K562 (cell line): ENCODE data around the gene TUT1. TPM values are rescaled to one million over a fixed set of nuclear protein-coding genes. Genes with fewer than 3 reads are reported as not detected.

Source experiments
- CSDE1 ChIP-seq, 2 experiments: fragments of 450-650 bp; IDR thresholded peaks; 2 replicates each; pipeline ENCODE4 v1.6.1; 2016; ENCODE audit warnings: mild to moderate bottlenecking in 1 of 2
- EP300 ChIP-seq: IDR thresholded peaks from 2 replicates; pipeline ENCODE4 v1.6.1; 2012; ENCODE audit warnings: low read length, improper control_type of control experiment
- ETV5 ChIP-seq: sonication (generic); formaldehyde crosslinking; IDR thresholded peaks from 2 replicates; pipeline ENCODE4 v1.4.0; 2020; ENCODE audit warnings: low read depth, mild to moderate bottlenecking, missing genetic modification reagents
- HDAC2 ChIP-seq: fragments of 450-650 bp; IDR thresholded peaks from 2 replicates; pipeline ENCODE4 v1.6.1; 2016; ENCODE audit warnings: mild to moderate bottlenecking
- KDM4B ChIP-seq, 2 experiments: fragments of 450-650 bp in 1 of 2; sonication (generic) in 1 of 2; IDR thresholded peaks; 2 replicates each; pipeline ENCODE4 v1.6.1; 2016 to 2017; ENCODE audit warnings: borderline replicate concordance in 2 of 2, antibody characterized with exemption in 1 of 2, low read depth in 1 of 2, mild to moderate bottlenecking in 1 of 2
- MEIS2 ChIP-seq: fragments of 450-650 bp; IDR thresholded peaks from 2 replicates; pipeline ENCODE4 v1.6.1; 2014; ENCODE audit warnings: mild to moderate bottlenecking; ENCODE audit not compliant: partially characterized antibody
- MXI1 ChIP-seq: IDR thresholded peaks from 2 replicates; pipeline ENCODE4 v1.6.1; 2011; ENCODE audit warnings: low read depth, mild to moderate bottlenecking, improper control_type of control experiment, low read length
- PHB2 ChIP-seq: fragments of 450-650 bp; IDR thresholded peaks from 2 replicates; pipeline ENCODE4 v1.6.1; 2017; ENCODE audit warnings: low read depth
- RBFOX2 ChIP-seq: fragments of 200-400 bp; formaldehyde crosslinking; IDR thresholded peaks from 2 replicates; pipeline ENCODE4 v1.6.1; 2017; ENCODE audit warnings: low read depth, mild to moderate bottlenecking, low read length, moderate library complexity
- SAP30 ChIP-seq: fragments of 200-600 bp; sonication (generic); IDR thresholded peaks from 2 replicates; pipeline ENCODE4 v1.6.1; 2012; ENCODE audit warnings: borderline replicate concordance, low read depth, mild to moderate bottlenecking, moderate library complexity, low read length, control low read depth, inconsistent platforms; ENCODE audit not compliant: insufficient read depth, poor library complexity, severe bottlenecking
- polyA plus RNA-seq, 8 experiments: library from polyadenylated mRNA; depleted of rRNA in 4 of 8; stranded (reverse) in 5 of 8; unstranded in 3 of 8; fragments of >200 nt; fragmentation: Nextera tagmentation in 2 of 8; fragmentation: Illumina TruSeq in 1 of 8; extraction: Ambion mirVana in 2 of 8; extraction: Trizol in 1 of 8; gene quantifications; 2 replicates each; pipeline versions ENCODE4 v1.2.1 to v1.2.3, GENCODE V29; 2011 to 2014; ENCODE audit warnings: inconsistent platforms in 1 of 8, missing spikeins in 1 of 8
- total RNA-seq, 7 experiments: library from RNA; depleted of rRNA in 6 of 7; stranded (reverse); fragments of >200 nt in 6 of 7; fragmentation: Illumina TruSeq in 2 of 7; extraction: Trizol in 2 of 7; gene quantifications; 2 replicates each; pipeline versions ENCODE4 v1.2.1 to v1.2.3, GENCODE V29; 2011 to 2021; ENCODE audit warnings: low replicate concordance in 1 of 7
- TF ChIP-seq, protein P1 (sequence below): fragments of 450-650 bp; formaldehyde crosslinking; IDR thresholded peaks from 2 replicates; pipeline ENCODE4 v1.4.0; 2020; ENCODE audit warnings: mild to moderate bottlenecking, moderate library complexity
- TF ChIP-seq, protein P2 (sequence below): IDR thresholded peaks from 2 replicates; pipeline ENCODE4 v1.6.1; 2011; ENCODE audit warnings: borderline replicate concordance, low read depth, mild to moderate bottlenecking, moderate library complexity, low read length; ENCODE audit not compliant: insufficient read depth, poor library complexity, severe bottlenecking
- TF ChIP-seq, protein P3 (sequence below): fragments of 250-450 bp; sonication (Bioruptor Pico); IDR thresholded peaks from 2 replicates; pipeline ENCODE4 v1.5.0; 2020; ENCODE audit warnings: mild to moderate bottlenecking
- TF ChIP-seq, protein P4 (sequence below): fragments of 450-650 bp; IDR thresholded peaks from 2 replicates; pipeline ENCODE4 v1.6.1; 2017; ENCODE audit warnings: antibody characterized with exemption, mild to moderate bottlenecking

The TUT1 gene
- total and polyA plus RNA-seq, 9 of the 15 experiments (the other 6 are each of a cell fraction or from before 2014, with no cell fraction given), result 0.66 to 44.3 (median 15.7) TPM

DNA sequence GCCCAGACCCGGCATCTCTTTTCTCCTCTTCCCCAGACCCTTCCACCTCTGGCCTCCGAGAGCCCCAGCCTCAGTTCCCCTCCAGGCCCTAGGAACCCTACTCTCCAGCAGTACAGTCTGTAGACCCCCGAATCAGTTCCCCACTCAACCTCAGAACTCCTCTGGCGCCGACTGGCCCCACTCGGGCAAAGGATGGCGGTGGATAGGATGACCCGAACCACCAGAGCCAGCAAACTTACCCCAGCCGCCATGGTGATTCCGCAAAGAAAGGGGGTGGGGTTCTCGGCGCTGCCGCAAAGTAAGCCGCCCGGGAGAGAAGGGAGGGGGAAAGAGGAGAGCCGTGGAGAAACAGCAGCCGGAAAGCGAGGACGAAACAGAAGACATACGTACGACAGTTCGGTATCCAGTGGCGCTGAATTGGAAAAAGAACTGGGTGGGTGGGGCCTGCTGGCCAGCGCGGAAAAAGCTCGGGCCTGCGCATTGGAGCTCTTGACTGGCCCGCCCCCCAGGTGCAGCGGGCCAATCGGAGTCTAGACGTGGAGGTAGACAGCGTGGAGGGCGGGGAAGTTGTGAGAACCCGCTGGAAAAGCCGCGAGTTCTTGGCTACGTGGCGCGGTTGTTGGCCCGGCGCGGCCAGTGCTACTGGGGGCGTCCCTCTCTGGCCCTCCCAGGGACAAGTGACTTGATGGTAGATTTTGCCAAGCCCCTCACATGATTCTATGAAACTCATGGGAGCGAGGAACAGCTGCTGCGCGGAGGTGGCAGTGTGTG is 17.5 kb downstream of the TUT1 start, which contains the start of gene EEF1G (continued):
- TF ChIP-seq, protein P1, sequence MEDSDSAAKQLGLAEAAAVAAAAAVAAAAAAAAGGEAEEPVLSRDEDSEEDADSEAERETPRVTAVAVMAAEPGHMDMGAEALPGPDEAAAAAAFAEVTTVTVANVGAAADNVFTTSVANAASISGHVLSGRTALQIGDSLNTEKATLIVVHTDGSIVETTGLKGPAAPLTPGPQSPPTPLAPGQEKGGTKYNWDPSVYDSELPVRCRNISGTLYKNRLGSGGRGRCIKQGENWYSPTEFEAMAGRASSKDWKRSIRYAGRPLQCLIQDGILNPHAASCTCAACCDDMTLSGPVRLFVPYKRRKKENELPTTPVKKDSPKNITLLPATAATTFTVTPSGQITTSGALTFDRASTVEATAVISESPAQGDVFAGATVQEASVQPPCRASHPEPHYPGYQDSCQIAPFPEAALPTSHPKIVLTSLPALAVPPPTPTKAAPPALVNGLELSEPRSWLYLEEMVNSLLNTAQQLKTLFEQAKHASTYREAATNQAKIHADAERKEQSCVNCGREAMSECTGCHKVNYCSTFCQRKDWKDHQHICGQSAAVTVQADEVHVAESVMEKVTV, result no peak
- TF ChIP-seq KDM4B (IDR thresholded peaks at IDR 0.05; ENCODE audit: borderline replicate concordance in 2 of 2, low read depth in 1 of 2) (0 out of 4 replicates have a peak, but pooled peaks of 1 of the 2 experiments have one; percentile 9), RBFOX2 (peak; percentile 91), MEIS2 (peak; percentile 91), HDAC2 (peak; percentile 33; the same call in 1 of the 2 replicates), PHB2 (0 out of 2 replicates have a peak, but pooled peaks have one; percentile 21), CSDE1 (IDR thresholded peaks at IDR 0.05) (peak in 1 of 2 experiments; percentile 62; a peak in 1 of 4 replicates), ETV5 (CRISPR knock-in tag) (peak; percentile 62; the same call in 1 of the 2 replicates), SAP30 (no peak), MXI1 (no peak), EP300 (no peak)
- TF ChIP-seq, protein P2, sequence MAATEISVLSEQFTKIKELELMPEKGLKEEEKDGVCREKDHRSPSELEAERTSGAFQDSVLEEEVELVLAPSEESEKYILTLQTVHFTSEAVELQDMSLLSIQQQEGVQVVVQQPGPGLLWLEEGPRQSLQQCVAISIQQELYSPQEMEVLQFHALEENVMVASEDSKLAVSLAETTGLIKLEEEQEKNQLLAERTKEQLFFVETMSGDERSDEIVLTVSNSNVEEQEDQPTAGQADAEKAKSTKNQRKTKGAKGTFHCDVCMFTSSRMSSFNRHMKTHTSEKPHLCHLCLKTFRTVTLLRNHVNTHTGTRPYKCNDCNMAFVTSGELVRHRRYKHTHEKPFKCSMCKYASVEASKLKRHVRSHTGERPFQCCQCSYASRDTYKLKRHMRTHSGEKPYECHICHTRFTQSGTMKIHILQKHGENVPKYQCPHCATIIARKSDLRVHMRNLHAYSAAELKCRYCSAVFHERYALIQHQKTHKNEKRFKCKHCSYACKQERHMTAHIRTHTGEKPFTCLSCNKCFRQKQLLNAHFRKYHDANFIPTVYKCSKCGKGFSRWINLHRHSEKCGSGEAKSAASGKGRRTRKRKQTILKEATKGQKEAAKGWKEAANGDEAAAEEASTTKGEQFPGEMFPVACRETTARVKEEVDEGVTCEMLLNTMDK, result peak; percentile 27
- TF ChIP-seq, protein P3, sequence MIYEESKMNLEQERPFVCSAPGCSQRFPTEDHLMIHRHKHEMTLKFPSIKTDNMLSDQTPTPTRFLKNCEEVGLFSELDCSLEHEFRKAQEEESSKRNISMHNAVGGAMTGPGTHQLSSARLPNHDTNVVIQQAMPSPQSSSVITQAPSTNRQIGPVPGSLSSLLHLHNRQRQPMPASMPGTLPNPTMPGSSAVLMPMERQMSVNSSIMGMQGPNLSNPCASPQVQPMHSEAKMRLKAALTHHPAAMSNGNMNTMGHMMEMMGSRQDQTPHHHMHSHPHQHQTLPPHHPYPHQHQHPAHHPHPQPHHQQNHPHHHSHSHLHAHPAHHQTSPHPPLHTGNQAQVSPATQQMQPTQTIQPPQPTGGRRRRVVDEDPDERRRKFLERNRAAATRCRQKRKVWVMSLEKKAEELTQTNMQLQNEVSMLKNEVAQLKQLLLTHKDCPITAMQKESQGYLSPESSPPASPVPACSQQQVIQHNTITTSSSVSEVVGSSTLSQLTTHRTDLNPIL (CRISPR knock-in tag), result no peak; the same call in 1 of the 2 replicates
- TF ChIP-seq, protein P4, sequence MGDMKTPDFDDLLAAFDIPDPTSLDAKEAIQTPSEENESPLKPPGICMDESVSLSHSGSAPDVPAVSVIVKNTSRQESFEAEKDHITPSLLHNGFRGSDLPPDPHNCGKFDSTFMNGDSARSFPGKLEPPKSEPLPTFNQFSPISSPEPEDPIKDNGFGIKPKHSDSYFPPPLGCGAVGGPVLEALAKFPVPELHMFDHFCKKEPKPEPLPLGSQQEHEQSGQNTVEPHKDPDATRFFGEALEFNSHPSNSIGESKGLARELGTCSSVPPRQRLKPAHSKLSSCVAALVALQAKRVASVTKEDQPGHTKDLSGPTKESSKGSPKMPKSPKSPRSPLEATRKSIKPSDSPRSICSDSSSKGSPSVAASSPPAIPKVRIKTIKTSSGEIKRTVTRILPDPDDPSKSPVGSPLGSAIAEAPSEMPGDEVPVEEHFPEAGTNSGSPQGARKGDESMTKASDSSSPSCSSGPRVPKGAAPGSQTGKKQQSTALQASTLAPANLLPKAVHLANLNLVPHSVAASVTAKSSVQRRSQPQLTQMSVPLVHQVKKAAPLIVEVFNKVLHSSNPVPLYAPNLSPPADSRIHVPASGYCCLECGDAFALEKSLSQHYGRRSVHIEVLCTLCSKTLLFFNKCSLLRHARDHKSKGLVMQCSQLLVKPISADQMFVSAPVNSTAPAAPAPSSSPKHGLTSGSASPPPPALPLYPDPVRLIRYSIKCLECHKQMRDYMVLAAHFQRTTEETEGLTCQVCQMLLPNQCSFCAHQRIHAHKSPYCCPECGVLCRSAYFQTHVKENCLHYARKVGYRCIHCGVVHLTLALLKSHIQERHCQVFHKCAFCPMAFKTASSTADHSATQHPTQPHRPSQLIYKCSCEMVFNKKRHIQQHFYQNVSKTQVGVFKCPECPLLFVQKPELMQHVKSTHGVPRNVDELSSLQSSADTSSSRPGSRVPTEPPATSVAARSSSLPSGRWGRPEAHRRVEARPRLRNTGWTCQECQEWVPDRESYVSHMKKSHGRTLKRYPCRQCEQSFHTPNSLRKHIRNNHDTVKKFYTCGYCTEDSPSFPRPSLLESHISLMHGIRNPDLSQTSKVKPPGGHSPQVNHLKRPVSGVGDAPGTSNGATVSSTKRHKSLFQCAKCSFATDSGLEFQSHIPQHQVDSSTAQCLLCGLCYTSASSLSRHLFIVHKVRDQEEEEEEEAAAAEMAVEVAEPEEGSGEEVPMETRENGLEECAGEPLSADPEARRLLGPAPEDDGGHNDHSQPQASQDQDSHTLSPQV, result no peak
